Testis (tissue), 2 donors: Measurements from ENCODE around the gene IGSF11.
A peak's percentile ranks its signal among the peaks of the same experiment; 100 is the strongest.

Experiments
- POLR2A ChIP-seq: fragments of 450-650 bp; IDR thresholded peaks from one replicate; pipeline ENCODE4 v1.6.1; 2017; ENCODE audit warnings: antibody characterized with exemption, mild to moderate bottlenecking, moderate library complexity
- TF ChIP-seq, protein P1 (sequence below), 3 experiments: fragments of 450-650 bp in 2 of 3; fragments of 200-600 bp in 1 of 3; sonication (generic) in 1 of 3; IDR thresholded peaks; one replicate each; pipeline ENCODE4 v1.5.1; 2016 to 2019; ENCODE audit warnings: antibody characterized with exemption in 3 of 3, mild to moderate bottlenecking in 2 of 3, moderate library complexity in 1 of 3

- no peak for TF ChIP-seq POLR2A
- TF ChIP-seq, protein P1, sequence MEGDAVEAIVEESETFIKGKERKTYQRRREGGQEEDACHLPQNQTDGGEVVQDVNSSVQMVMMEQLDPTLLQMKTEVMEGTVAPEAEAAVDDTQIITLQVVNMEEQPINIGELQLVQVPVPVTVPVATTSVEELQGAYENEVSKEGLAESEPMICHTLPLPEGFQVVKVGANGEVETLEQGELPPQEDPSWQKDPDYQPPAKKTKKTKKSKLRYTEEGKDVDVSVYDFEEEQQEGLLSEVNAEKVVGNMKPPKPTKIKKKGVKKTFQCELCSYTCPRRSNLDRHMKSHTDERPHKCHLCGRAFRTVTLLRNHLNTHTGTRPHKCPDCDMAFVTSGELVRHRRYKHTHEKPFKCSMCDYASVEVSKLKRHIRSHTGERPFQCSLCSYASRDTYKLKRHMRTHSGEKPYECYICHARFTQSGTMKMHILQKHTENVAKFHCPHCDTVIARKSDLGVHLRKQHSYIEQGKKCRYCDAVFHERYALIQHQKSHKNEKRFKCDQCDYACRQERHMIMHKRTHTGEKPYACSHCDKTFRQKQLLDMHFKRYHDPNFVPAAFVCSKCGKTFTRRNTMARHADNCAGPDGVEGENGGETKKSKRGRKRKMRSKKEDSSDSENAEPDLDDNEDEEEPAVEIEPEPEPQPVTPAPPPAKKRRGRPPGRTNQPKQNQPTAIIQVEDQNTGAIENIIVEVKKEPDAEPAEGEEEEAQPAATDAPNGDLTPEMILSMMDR (IDR thresholded peaks at IDR 0.05), result peak; percentile 72 to 81 (median 77)
These were observed 152.2 kb downstream of the IGSF11 start for GRCh38 chr3:118882353-118882947.
